HepG2 (cell line): ENCODE data around the gene IFNG.

Experiments used
- NFE2L1 ChIP-seq: sonication (generic); formaldehyde crosslinking; IDR thresholded peaks from 2 replicates; pipeline ENCODE4 v1.4.0; 2020; ENCODE audit warnings: missing genetic modification reagents, mild to moderate bottlenecking, borderline replicate concordance
- ZBTB8A ChIP-seq: sonication (generic); formaldehyde crosslinking; IDR thresholded peaks from 2 replicates; pipeline ENCODE4 v1.4.0; 2020; ENCODE audit warnings: mild to moderate bottlenecking, low read depth, missing genetic modification reagents, borderline replicate concordance
- ZFP91 ChIP-seq: sonication (generic); formaldehyde crosslinking; IDR thresholded peaks from 2 replicates; pipeline ENCODE4 v1.9.0; 2022; ENCODE audit warnings: missing genetic modification reagents, mild to moderate bottlenecking, borderline replicate concordance
- ZNF235 ChIP-seq: sonication (generic); formaldehyde crosslinking; IDR thresholded peaks from 2 replicates; pipeline ENCODE4 v1.8.1; 2023; ENCODE audit warnings: mild to moderate bottlenecking, missing genetic modification reagents, borderline replicate concordance
- ZNF558 ChIP-seq: sonication (generic); formaldehyde crosslinking; IDR thresholded peaks from 2 replicates; pipeline ENCODE4 v1.9.0; 2022; ENCODE audit warnings: mild to moderate bottlenecking, missing genetic modification reagents, borderline replicate concordance

GRCh38 chr12:68115281-68115680, 44.3 kb downstream of the IFNG start:
- no peak for TF ChIP-seq NFE2L1 (CRISPR knock-in tag)
- TF ChIP-seq ZFP91 (CRISPR knock-in tag), result no peak
- TF ChIP-seq ZNF558, result no peak
- no peak for TF ChIP-seq ZNF235 (CRISPR knock-in tag)
- TF ChIP-seq ZBTB8A (CRISPR knock-in tag), result no peak
